HG03196 (cell line): ENCODE measurements around the gene COA1.
A peak's percentile ranks its signal among the peaks of the same experiment; 100 is the strongest.
"Not testable (repeated sequence)": the region's sequence is repeated elsewhere in the genome, so short reads cannot be mapped to it uniquely, and the experiment has no call there.

Experiments
- ATAC-seq: cut with Tn5 transposase; IDR thresholded peaks from one replicate; pipeline ENCODE4 v1.9.1; 2021; ENCODE audit not compliant: unreplicated experiment

Gene COA1

DNA sequence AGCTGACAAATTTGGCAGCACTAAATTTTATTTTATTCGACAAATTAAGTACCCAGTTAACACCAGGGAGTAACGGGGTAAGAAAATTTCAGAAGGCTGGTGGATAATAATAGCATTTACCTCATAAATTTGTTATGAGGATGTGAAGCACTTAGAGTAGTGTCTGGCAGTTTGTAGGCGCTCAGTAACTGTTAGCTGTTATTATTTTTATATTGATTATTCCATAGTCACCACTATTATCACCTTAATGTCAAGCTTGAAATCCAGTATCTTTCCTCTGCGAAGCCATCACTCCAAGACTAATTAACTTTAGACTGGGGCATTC is 563 bp upstream of the COA1 start:
- ATAC-seq, result peak; percentile 6

DNA sequence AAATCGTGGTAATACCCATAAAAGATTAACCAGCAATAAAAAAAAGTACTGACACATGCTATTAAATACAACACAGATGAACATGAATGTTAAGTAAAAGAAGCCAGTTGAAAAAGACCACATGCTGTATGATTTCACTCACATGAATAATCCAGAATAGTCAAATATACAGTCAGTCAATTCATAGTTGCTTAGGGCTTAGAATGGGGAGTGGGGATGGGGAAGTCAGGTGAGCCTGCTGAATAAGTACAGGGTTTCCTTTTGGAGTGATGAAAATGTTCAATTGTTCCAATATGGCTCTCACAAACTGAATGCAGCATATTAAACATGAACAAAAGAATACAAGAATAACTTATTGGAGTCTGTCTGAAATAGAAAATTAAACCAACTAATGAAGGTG is 1.8 kb downstream of the COA1 start:
- no peak for ATAC-seq

DNA sequence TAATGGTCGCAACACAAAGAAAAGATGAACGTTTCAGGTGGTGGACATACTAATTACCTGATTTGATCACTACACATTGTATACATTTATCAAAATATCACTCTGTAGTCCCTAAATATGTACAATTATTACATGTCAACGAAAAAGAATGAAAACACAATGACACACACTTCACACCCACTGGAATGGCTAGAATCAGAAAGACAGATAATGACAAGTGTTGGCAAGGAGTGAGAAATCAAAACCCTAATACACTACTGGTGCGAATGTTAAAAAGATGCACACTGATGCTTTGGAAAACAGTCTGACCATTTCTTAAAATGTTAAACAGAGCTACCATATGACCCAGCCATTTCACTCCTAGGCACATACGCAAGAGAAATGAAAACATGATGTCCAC is 2.3 kb downstream of the COA1 start:
- no peak for ATAC-seq

DNA sequence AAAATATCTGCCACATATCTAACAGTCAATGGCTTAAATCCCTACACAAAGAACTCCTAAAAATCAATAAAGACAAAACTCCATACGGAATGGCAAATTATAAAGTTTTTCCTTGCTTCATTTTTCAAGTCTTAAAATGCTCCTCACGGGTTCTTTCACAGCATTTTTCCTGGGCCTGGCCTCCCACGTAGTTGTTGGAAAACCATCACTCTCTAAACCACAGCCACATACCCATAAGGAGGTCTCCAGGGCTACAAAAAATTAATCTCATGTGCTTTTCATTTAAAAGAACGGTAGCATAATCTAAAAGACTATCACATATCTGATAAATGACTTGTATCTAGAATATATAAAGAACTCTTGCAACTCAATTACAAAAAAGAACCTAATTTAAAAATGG is 2.9 kb downstream of the COA1 start:
- ATAC-seq, result no peak

DNA sequence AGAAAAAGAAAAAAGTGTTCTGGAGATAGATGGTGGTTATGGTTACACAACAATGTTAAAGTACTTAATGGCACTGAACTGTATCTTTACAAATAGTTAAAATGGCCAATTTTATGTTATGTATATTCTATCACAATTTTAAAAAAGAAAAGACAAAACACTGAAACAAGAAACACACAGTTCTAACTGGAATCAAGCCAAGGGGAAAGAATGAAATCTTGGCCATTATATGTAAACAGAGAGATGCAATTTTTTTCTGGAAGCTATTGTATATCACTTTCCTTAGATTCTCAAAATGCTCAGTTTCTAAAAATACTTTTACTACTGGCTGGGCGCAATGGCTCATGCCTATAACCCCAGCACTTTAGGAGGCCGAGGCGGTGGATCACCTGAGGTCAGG is 4.1 kb downstream of the COA1 start:
- no peak for ATAC-seq

DNA sequence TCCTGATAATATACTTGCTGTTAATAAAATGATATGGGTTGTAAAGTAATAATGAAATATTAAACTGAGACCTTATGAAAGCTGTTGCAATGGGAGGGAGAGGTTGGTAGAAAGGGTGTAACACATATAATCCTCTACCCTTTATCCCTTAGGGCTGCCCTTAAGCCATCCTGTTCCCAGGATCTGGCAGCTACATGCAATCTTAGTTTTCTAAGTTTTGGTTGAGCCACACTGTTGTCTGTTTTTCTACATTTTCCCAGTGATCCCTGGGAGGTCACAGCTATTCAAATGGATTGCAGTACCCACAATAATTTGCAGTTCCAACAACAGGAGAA is 6.3 kb downstream of the COA1 start:
- ATAC-seq, result no peak

DNA sequence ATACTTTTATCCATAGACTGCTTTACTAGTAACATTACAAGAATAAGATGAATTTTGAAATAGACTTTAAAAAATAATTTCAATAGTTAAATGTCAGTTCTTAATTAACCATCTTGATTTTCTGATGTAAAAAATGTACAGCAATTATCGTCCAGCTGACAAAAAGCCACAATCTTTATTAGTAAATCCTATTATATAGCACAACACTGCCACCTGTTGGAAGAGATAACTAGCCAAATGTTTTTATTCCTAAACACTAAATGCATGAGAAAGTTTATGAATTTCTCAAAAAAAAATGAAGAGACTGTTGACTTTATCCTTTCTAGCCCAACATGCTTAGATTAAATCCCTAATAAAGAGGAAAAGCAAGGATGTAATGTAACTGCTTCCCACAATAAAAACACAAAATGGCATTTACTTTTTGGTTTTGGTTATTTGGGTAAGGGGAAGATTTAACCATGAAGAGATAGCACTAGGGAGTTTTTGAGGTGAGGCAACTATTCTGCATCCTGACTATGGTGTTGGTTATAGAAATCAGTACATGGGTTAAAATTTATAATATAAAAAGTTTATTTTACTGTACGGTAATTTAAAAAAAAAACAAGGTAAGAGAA is 8.0 kb downstream of the COA1 start:
- no peak for ATAC-seq

DNA sequence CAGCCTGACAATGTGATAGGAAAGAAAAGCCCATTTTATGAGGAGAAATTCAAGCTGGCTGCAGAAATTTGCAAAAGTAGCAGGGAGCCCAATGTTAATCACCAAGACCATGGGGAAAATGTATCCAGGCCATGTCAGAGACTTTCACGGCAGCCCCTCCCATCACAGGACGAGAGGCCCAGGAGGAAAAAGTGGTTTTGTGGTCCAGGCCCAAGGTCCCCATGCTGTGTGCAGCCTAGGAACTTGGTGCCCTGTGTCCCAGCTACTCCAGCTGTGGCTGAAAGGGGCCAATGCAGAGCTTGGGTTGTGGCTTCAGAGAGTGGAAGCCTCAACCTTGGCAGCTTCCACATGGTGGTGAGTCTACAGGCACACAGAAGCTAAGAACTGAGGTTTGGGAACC is 12.7 kb downstream of the COA1 start:
- no peak for ATAC-seq

DNA sequence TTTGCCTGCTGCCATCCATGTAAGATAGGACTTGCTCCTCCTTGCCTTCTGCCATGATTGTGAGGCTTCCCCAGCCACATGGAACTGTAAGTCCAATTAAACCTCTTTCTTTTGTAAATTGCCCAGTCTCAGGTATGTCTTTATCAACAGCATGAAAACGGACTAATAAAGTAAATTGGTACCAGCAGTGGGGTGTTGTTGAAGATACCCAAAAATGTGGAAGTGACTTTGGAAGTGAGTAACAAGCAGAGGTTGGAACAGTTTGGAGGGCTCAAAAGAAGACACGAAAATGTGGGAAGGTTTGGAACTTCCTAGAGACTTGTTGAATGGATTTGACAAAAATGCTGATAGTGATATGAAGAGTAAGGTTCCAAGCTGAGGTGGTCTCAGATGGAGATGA is 13.4 kb downstream of the COA1 start:
- ATAC-seq, result not testable (repeated sequence)

DNA sequence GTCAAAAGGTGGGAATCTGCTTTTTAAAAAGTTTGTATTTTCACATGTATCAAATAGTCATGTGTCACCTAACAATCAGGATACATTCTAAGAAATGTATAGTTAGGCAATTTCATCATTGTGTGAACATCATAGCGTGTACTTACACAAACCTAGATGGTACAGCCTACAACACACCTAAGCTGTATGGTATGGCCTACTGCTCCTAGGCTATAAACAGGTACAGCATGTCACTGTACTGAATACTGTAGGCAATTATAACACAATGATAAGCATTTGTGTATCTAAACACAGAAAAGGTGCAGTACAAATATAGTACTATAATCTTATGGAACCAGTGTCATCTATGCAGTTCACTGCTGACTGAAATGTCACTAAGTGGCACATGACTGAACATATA is 17.8 kb downstream of the COA1 start:
- ATAC-seq, result no peak

DNA sequence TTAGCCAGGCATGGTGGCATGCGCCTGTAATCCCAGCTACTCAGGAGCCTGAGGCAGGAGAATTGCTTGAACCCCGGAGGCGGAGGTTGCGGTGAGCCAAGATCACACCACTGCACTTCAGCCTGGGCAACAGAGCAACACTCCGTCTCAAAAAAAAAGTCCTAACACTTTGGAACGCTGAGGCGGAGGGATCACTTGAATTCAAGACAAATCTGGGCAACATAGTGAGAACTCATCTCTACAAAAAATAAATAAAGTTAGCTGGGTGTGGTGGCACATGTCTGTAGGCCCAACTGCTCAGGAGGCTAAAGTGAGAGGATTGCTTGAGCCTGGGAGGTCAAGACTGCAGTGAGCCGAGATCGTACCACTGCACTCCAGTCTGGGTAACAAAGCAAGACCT is 21.3 kb downstream of the COA1 start:
- ATAC-seq, result not testable (repeated sequence)

DNA sequence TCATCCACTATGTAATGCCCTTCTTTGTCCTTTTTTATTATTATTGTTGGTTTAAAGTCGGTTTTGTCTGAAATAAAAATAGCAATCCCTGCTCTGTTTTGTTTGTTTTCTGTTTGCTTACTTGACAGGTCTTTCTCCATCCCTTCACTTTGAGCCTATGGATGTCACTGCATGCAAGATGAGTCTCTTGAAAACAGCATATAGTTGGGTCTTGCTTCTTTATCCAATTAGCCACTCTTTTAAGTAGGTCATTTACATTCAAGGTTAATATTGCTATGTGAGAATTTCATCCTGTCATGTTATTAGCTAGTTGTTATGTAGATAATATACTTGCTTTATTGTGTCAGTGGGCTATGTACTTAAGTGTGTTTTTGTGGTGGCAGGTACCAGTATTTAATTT is 25.8 kb downstream of the COA1 start:
- no peak for ATAC-seq

DNA sequence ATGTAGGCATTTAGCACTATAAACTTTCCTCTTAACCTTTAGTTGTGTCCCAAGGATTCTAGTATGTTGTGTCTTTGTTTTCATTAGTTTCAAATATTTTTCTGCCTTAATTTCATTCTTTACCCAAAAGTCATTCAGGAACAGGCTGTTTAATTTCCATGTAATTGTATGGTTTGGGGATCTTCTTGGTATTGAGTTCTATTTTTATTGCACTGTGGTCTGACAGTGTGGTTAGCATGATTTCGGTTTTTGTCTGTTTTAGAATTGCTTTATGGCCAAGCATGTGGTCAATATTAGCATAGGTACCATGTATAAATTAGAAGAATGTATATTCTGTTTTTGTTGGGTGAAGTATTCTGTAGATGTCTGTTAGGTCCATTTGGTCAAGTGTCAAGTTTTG is 26.3 kb downstream of the COA1 start:
- no peak for ATAC-seq

DNA sequence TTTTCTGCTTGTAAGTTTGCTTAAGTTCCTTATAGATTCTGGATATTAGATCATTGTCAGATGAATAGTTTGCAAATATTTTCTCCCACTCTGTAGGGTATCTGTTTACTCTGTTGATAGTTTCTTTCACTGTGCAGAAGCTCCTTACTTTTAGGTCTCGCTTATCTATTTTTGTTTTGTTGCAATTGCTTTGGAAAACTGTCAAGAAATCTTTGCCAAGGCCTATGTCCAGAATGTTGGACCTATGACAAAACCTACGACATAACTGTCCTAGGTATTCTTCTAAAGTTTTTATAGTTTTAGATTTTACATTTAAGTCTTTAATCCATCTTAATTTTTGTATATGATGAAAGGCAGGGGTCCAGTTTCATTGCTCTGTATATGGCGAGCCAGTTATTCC is 27.4 kb downstream of the COA1 start:
- no peak for ATAC-seq

DNA sequence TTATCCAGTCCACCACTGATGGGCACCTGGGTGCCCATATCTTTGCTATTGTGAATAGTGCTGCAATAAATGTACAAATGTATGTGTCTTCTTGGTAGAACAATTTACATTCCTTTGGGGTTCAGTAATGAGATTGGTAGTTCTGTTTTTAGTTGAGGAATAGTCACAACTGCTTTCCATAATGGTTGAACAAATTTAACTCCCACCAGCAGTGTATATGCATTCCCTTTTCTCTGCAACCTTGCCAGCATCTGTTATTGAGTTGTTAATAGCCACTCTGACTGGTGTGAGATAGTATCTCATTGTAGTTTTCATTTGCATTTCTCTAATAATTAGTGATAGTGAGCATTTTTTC is 27.8 kb downstream of the COA1 start:
- no peak for ATAC-seq

DNA sequence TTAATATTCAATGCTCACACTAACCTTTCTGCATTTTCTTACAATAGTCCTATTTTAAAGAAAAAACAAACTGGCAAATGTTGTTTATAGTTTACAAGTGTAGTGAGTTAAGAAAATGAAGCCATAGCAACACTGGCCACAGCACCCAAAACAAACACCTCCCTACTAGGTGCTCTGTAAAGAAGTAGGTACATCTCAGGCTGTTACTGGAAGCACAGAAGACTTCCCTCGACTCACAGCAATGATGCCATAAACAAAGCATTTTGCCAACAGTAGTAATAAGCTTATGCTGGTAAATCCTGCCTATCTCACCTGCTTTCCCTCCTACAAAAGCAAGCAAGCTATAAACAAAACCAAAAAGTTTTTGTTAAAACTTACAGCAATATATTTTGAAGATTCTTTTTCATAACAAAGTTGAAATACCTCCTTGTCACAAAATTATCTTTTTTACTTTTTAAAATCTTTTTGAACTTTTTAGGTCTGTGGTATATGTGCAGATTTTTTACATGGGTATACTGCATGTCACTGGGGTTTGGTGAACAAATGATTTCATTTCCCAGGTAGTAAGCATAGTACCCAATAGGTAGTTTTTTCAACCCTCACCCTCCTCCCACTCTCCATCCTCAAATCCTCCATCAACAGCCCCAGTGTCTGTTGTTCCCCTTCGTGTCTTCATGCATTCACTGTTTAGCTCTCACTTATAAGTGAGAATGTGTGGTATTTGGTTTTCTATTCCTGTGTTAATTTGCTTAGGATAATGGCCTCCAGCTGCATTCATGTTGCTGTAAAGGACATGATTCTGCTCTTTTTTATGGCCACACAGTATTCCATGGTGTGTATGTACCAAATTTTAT is 28.4 kb downstream of the COA1 start:
- ATAC-seq, result no peak

DNA sequence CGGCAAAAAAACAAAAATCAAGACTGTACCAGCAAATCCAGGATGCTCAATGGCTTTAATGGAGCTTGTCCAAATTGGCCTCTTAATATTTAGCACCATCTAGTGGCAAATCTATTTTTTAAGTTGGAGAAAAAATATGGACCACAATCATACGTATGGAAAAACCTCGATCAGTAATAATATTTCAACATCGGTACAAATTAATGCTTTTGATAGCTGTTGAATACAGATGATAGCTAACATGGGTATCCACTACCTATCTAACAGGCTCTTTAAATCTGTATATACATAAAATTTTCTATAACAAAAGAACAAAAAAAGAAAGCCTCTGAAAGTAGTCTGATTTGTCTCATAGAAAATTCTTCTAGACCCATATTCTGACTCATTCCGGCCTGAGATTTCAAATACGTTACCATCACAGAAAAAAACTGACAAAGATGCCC is 29.2 kb downstream of the COA1 start:
- ATAC-seq, result no peak

DNA sequence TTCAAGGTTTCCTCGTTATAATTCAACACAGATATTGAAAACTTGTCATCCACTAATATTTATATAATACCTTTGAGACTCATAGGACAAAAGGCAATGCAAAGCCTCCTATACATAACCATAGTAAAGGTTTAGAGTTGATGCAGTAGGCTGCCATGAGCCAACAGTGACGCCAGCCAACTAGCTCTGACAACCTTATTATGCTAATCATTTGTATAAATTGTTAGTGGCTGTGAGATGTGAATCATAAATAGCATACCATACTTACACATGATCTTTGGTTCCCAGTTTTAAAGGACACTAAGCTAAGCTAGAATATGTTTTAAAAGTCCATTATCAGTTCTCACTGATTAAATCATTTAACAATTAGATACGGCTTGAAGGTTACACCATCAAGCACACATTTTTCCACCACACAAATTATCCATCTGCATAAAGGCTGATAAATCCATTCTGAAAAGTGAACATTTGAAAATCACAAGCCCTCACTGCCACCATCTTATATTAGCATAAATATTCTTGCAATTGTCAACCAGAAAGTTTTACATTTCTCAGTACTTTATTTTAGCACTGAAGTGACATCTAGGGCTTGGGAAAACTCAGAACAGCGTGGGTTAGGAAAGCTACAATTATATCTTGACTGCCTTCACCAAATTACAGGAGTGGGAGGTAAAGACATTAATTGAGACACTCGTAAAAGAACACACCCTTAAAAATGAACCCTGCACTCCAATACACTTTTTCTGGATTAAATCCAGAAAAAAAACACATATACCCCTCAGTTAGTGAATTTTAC is 30.7 kb downstream of the COA1 start:
- no peak for ATAC-seq

DNA sequence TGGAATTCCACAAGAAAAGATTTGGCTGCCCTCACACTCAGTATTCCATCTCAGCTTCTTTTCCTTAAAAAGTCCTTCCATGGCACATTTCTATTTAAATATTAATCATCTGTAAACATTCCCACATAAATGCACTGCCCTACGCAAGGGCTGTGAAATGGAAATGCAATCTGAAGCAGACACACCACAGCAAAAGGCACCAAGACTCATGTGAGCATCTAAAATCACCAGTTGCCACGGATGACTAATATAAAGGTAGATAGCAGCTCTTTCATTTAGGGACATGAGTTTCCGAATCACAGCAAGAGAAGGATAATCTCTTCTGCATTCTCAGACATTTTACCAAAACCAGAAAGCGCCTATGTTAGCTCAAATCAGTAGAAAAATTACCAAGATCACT is 31.6 kb downstream of the COA1 start:
- ATAC-seq, result no peak

DNA sequence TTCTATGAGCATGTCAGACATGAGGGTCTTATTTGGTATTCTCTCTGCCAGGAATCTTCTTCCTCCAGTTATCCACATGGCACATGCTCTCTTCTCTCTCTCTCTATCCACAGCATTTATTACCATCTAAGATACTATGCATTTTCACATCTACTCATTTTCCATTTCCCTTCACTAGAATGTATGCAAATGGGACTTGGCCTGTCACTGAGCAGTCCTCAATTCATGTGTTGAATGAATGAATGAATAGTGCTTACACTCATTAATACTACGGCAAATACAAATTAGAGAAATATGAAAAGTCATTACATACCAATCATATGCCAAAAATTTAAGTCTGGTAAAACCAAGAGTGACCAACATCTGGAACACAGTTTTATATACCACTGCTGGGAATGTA is 34.0 kb downstream of the COA1 start:
- ATAC-seq, result no peak

DNA sequence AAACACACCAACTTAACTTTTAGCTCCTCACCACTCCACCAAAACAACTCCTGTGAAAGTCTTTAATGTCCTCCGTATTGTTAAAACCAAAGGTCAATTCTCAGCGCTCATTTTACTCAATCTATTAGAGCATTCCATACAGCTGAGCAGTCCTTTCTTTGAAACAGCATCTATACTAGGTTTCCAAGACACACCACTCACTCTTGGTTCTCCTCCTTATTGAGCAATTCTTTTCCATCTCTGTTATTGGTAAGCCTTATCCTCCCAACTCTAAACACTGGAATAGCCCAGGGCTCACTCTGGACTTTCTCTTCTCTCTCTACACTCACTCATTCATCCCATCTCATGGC is 34.9 kb downstream of the COA1 start:
- no peak for ATAC-seq

DNA sequence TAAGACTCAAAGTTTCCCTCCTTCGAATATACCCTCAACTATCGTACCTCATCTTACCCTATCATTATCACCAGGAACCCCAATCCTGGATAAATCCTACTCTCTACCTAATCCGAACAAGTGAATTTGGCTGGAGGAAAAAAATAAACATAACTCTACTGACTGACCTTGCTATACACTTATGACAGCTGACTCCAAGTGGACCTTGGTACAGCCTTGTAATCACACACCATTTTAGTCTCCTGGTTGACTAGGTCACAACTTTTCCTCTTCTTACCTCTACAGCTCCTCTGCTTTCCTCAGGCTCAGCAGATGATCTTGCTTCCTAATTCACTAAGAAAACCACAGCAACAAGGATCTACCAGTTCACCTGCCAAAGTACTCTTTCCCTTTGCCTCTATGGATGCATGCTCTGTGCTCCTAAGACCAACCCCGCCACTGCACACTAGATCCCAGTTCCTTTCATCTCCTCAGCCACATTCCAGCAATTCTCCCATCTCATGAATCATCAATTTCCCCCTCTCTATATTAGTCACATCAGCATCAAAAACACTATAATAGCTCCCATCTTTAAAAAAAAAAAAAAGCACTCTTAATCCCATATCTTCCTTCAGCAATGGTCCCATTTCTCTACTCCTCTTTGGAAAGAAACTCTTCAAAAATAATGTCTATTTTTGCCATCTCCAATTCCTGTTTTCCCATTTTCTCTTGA is 35.5 kb downstream of the COA1 start:
- ATAC-seq, result no peak
